SK-N-SH (cell line): Measurements from ENCODE around the gene FBXO17. TPM values are rescaled to one million over a fixed set of nuclear protein-coding genes. Genes with fewer than 3 reads are reported as not detected.

Experiments used
- CTCF ChIA-PET: fragments of 300-600, 350-600 bp; formaldehyde crosslinking; extraction: SDS; loops from one replicate; lab custom pipeline; 2021; lab: Yijun Ruan, JAX
- POLR2A ChIA-PET: fragments of 350-600 bp; sonication (Branson Sonifier 250); formaldehyde crosslinking; extraction: SDS; loops from one replicate; lab custom pipeline; 2020; ENCODE audit warnings: antibody characterized with exemption, inconsistent platforms; lab: Yijun Ruan, JAX
- DNase-seq: peaks from one replicate; pipeline ENCODE4 v3.0.0; 2012
- H2AFZ ChIP-seq: fragments of 200-600 bp; sonication (generic); 2 replicates; pipeline ENCODE4 v1.8.1; 2016; ENCODE audit warnings: antibody characterized with exemption, mild to moderate bottlenecking, low read depth
- H3F3A ChIP-seq: fragments of 200-600 bp; sonication (generic); replicated peaks from 2 replicates; pipeline ENCODE3; 2016; ENCODE audit warnings: antibody characterized with exemption, mild to moderate bottlenecking; ENCODE audit not compliant: insufficient read depth
- H3K27ac ChIP-seq, 2 experiments: fragments of 200-500 bp in 1 of 2; fragments of 200-600 bp in 1 of 2; sonication (Bioruptor generic) in 1 of 2; sonication (generic), shearing (Covaris generic) in 1 of 2; 2 replicates each; pipeline versions ENCODE4 v1.5.1 to v1.6.1; 2014 to 2016; ENCODE audit warnings: low read depth in 2 of 2, inconsistent platforms in 1 of 2, low read length in 1 of 2, mild to moderate bottlenecking in 1 of 2, mixed read lengths in 1 of 2
- H3K27me3 ChIP-seq: fragments of 200-600 bp; sonication (generic), shearing (Covaris generic); 2 replicates; pipeline ENCODE4 v1.6.1; 2016; ENCODE audit warnings: mixed run types; ENCODE audit not compliant: insufficient read depth
- H3K36me3 ChIP-seq, 2 experiments: fragments of 200-500 bp in 1 of 2; fragments of 200-600 bp in 1 of 2; sonication (Bioruptor generic) in 1 of 2; sonication (generic) in 1 of 2; replicated peaks in 1 of 2; 2 replicates each; pipeline versions ENCODE3 to v1.5.1; 2014 to 2016; ENCODE audit warnings: low read length in 1 of 2, mild to moderate bottlenecking in 1 of 2; ENCODE audit not compliant: insufficient read depth in 2 of 2, control insufficient read depth in 1 of 2
- H3K4me1 ChIP-seq, 2 experiments: fragments of 200-500 bp in 1 of 2; fragments of 200-600 bp in 1 of 2; sonication (Bioruptor generic) in 1 of 2; sonication (generic), shearing (Covaris generic) in 1 of 2; 2 replicates each; pipeline versions ENCODE4 v1.5.1 to v1.6.1; 2014 to 2016; ENCODE audit warnings: low read depth in 1 of 2, low read length in 1 of 2, mixed run types in 1 of 2; ENCODE audit not compliant: insufficient read depth in 2 of 2, control insufficient read depth in 1 of 2
- H3K4me2 ChIP-seq: fragments of 200-600 bp; sonication (generic), shearing (Covaris generic); 2 replicates; pipeline ENCODE4 v1.6.1; 2017; ENCODE audit warnings: mixed run types
- H3K4me3 ChIP-seq, 2 experiments: fragments of 200-500 bp in 1 of 2; fragments of 200-600 bp in 1 of 2; sonication (Bioruptor generic) in 1 of 2; sonication (generic), shearing (Covaris generic) in 1 of 2; 2 replicates each; pipeline versions ENCODE4 v1.5.1 to v1.8.1; 2014 to 2016; ENCODE audit warnings: low read depth in 2 of 2, inconsistent platforms in 1 of 2, low read length in 1 of 2, mild to moderate bottlenecking in 1 of 2, mixed read lengths in 1 of 2, moderate library complexity in 1 of 2
- H3K79me2 ChIP-seq: fragments of 200-600 bp; sonication (generic); 2 replicates; pipeline ENCODE4 v1.8.1; 2017; ENCODE audit warnings: mild to moderate bottlenecking; ENCODE audit not compliant: insufficient read depth
- H3K9ac ChIP-seq: fragments of 200-600 bp; sonication (generic); 2 replicates; pipeline ENCODE4 v1.6.1; 2017; ENCODE audit warnings: mixed run types
- H3K9me2 ChIP-seq: fragments of 200-600 bp; sonication (generic); 2 replicates; pipeline ENCODE4 v1.6.1; 2017; ENCODE audit warnings: mixed run types
- H3K9me3 ChIP-seq: fragments of 200-600 bp; sonication (generic); 2 replicates; pipeline ENCODE4 v1.6.1; 2017; ENCODE audit warnings: mixed run types, mild to moderate bottlenecking, moderate library complexity
- H4K20me1 ChIP-seq: fragments of 200-600 bp; sonication (generic); 2 replicates; pipeline ENCODE4 v1.6.1; 2017; ENCODE audit warnings: mild to moderate bottlenecking, mixed run types; ENCODE audit not compliant: insufficient read depth
- ELF1 ChIP-seq: IDR thresholded peaks from 2 replicates; pipeline ENCODE4 v1.4.0; 2012
- EP300 ChIP-seq, 2 experiments: IDR thresholded peaks; 2 replicates each; pipeline versions ENCODE4 v1.4.0 to v1.6.1; 2012; ENCODE audit warnings: borderline replicate concordance in 1 of 2, low read depth in 1 of 2, low read length in 1 of 2
- EZH2phosphoT487 ChIP-seq: fragments of 200-600 bp; sonication (generic); IDR thresholded peaks from 2 replicates; pipeline ENCODE4 v1.6.1; 2017; ENCODE audit warnings: low read depth, mixed run types, mild to moderate bottlenecking, antibody characterized with exemption, moderate library complexity, borderline replicate concordance
- FOSL2 ChIP-seq: IDR thresholded peaks from 2 replicates; pipeline ENCODE4 v1.4.0; 2012; ENCODE audit warnings: low read depth, mild to moderate bottlenecking, moderate library complexity, borderline replicate concordance
- FOXJ3 ChIP-seq: sonication (generic); formaldehyde crosslinking; IDR thresholded peaks from 2 replicates; pipeline ENCODE4 v1.5.1; 2020; ENCODE audit warnings: mild to moderate bottlenecking, missing genetic modification reagents
- FOXM1 ChIP-seq: IDR thresholded peaks from 2 replicates; pipeline ENCODE4 v1.4.0; 2012; ENCODE audit warnings: low read depth, mild to moderate bottlenecking
- GABPA ChIP-seq: IDR thresholded peaks from 2 replicates; pipeline ENCODE4 v1.4.0; 2012; ENCODE audit warnings: low read depth, mild to moderate bottlenecking
- GATA2 ChIP-seq: sonication (generic); formaldehyde crosslinking; IDR thresholded peaks from 2 replicates; pipeline ENCODE4 v1.5.0; 2020; ENCODE audit warnings: mild to moderate bottlenecking, missing genetic modification reagents
- JUND ChIP-seq: IDR thresholded peaks from 2 replicates; pipeline ENCODE4 v1.4.0; 2012
- MEF2A ChIP-seq: IDR thresholded peaks from 2 replicates; pipeline ENCODE4 v1.4.0; 2012; ENCODE audit warnings: low read depth, borderline replicate concordance
- MXI1 ChIP-seq: IDR thresholded peaks from 2 replicates; pipeline ENCODE4 v1.6.1; 2012; ENCODE audit warnings: mild to moderate bottlenecking, low read depth, low read length, improper control_type of control experiment
- NFIC ChIP-seq: IDR thresholded peaks from 2 replicates; pipeline ENCODE4 v1.4.0; 2012; ENCODE audit warnings: borderline replicate concordance
- NRF1 ChIP-seq: IDR thresholded peaks from 2 replicates; pipeline ENCODE4 v1.6.1; 2012; ENCODE audit warnings: low read depth, mild to moderate bottlenecking, low read length
- RCOR1 ChIP-seq: fragments of 150-350 bp; IDR thresholded peaks from 2 replicates; pipeline ENCODE4 v1.6.1; 2017; ENCODE audit warnings: antibody characterized with exemption, low read length
- RFX5 ChIP-seq: IDR thresholded peaks from 2 replicates; pipeline ENCODE4 v1.6.1; 2012; ENCODE audit warnings: mild to moderate bottlenecking, improper control_type of control experiment, low read length
- RXRA ChIP-seq: IDR thresholded peaks from 2 replicates; pipeline ENCODE4 v1.4.0; 2012; ENCODE audit warnings: low read depth, mild to moderate bottlenecking, borderline replicate concordance
- TAF1 ChIP-seq: IDR thresholded peaks from 2 replicates; pipeline ENCODE4 v1.6.1; 2012; ENCODE audit warnings: low read depth, mild to moderate bottlenecking, low read length, moderate library complexity, borderline replicate concordance
- TCF12 ChIP-seq: IDR thresholded peaks from 2 replicates; pipeline ENCODE4 v1.4.0; 2012
- YY1 ChIP-seq: IDR thresholded peaks from 2 replicates; pipeline ENCODE4 v1.4.0; 2012; ENCODE audit warnings: low read depth, mild to moderate bottlenecking
- WGBS: methylation state at CpG from one replicate; pipeline ENCODE4 v1.1.6; 2017; ENCODE audit warnings: low lambda C conversion rate; 5-methylcytosine and 5-hydroxymethylcytosine counted together
- polyA plus RNA-seq, 3 experiments: library from polyadenylated mRNA; depleted of rRNA; stranded (reverse); fragments of >200 nt; gene quantifications; 2 replicates each; pipeline ENCODE4 v1.2.3, GENCODE V29; 2012
- TF ChIP-seq, protein P1 (sequence below): fragments of 200-600 bp; sonication (generic); IDR thresholded peaks from 2 replicates; pipeline ENCODE4 v1.6.1; 2017; ENCODE audit warnings: antibody characterized with exemption, mild to moderate bottlenecking, moderate library complexity
- TF ChIP-seq, protein P2 (sequence below): IDR thresholded peaks from 2 replicates; pipeline ENCODE4 v1.4.0; 2012; ENCODE audit warnings: low read depth, borderline replicate concordance
- TF ChIP-seq, protein P3 (sequence below): IDR thresholded peaks from 2 replicates; pipeline ENCODE4 v1.6.1; 2012; ENCODE audit warnings: mild to moderate bottlenecking, low read depth, low read length, moderate library complexity
- TF ChIP-seq, protein P4 (sequence below): fragments of 150-350 bp; IDR thresholded peaks from 2 replicates; pipeline ENCODE4 v1.6.1; 2016; ENCODE audit warnings: mild to moderate bottlenecking, low read depth, low read length
- TF ChIP-seq, protein P5 (sequence below): IDR thresholded peaks from 2 replicates; pipeline ENCODE4; 2012
- TF ChIP-seq, protein P6 (sequence below): IDR thresholded peaks from 2 replicates; pipeline ENCODE4 v1.4.0; 2012; ENCODE audit warnings: low read depth

Gene FBXO17
- polyA plus RNA-seq, 1 of the 3 experiments (the other 2 are of a cell fraction) = 40.7 TPM

DNA sequence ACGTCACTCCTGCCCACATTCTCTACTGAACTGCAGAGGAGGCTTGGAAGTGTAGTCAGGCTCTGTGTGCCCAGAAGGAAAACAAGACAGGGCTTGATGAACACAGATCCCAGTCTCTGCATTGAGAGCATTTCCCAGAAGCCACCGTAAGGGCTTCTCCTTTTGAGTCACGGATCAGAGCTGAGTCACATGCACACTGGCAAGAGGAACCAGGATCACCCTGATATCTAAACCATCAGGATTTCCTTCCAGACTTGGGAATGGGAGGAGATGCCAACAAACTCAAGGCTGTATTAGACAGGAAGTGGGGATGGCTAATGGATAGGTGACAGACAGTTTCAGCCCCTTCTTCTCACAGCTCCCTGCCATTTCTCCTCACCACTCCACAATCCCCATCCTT is 17.7 kb upstream of the FBXO17 start:
- no peak overlapping the region for H3K4me3 ChIP-seq
- H3K36me3 ChIP-seq = no peaks in the 10 kb centered on the region
- H3K9ac ChIP-seq = no peak overlapping the region
- H3F3A ChIP-seq = peaks cover 17% of the 10 kb centered on the region
- H3K27ac ChIP-seq = peak overlapping the region in 1 of 2 experiments; percentile 68; a peak in 2 of 4 replicates
- peak overlapping the region; percentile 80 for H2AFZ ChIP-seq
- POLR2A ChIA-PET = no interaction called here
- no peaks in the 10 kb centered on the region for H3K27me3 ChIP-seq
- H3K4me2 ChIP-seq = 0 out of 2 replicates have a peak overlapping the region, but pooled peaks have one; percentile 37
- no peaks in the 10 kb centered on the region for H3K79me2 ChIP-seq
- peaks cover 4 to 16% of the 10 kb centered on the region in 2 experiments; a peak in 2 of 4 replicates for H3K4me1 ChIP-seq
- WGBS = 37% methylated on average over 3 of the region's 3 CpGs
- no peaks in the 10 kb centered on the region for H4K20me1 ChIP-seq
- H3K9me2 ChIP-seq = no peaks in the 10 kb centered on the region
- H3K9me3 ChIP-seq = no peaks in the 10 kb centered on the region
- DNase-seq = no peak
- CTCF ChIA-PET = interaction anchor here (0.8 to 1.7 kb wide), 3 partner anchors 17 to 117 kb away, joined by 3 to 5 read pairs (median 3); partner anchors contain the start of gene FBXO17
- TF ChIP-seq NFIC (peak; percentile 64; the same call in 1 of the 2 replicates), EP300 (IDR thresholded peaks at IDR 0.05; ENCODE audit: borderline replicate concordance in 1 of 2, low read depth in 1 of 2, low read length in 1 of 2) (peak in 1 of 2 experiments; percentile 22; a peak in 1 of 4 replicates), FOXJ3 (CRISPR knock-in tag) (no peak), RCOR1 (no peak), GABPA (no peak), TAF1 (no peak), MXI1 (no peak), RFX5 (no peak), JUND (peak; percentile 66), FOXM1 (no peak), NRF1 (no peak), RXRA (0 out of 2 replicates have a peak, but pooled peaks have one; percentile 24), ELF1 (no peak), EZH2phosphoT487 (no peak), TCF12 (peak; percentile 48; the same call in 1 of the 2 replicates), GATA2 (CRISPR knock-in tag) (no peak), MEF2A (no peak), YY1 (no peak), FOSL2 (peak; percentile 76; the same call in 1 of the 2 replicates)
- TF ChIP-seq, protein P1, sequence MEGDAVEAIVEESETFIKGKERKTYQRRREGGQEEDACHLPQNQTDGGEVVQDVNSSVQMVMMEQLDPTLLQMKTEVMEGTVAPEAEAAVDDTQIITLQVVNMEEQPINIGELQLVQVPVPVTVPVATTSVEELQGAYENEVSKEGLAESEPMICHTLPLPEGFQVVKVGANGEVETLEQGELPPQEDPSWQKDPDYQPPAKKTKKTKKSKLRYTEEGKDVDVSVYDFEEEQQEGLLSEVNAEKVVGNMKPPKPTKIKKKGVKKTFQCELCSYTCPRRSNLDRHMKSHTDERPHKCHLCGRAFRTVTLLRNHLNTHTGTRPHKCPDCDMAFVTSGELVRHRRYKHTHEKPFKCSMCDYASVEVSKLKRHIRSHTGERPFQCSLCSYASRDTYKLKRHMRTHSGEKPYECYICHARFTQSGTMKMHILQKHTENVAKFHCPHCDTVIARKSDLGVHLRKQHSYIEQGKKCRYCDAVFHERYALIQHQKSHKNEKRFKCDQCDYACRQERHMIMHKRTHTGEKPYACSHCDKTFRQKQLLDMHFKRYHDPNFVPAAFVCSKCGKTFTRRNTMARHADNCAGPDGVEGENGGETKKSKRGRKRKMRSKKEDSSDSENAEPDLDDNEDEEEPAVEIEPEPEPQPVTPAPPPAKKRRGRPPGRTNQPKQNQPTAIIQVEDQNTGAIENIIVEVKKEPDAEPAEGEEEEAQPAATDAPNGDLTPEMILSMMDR = no peak
- TF ChIP-seq, protein P2, sequence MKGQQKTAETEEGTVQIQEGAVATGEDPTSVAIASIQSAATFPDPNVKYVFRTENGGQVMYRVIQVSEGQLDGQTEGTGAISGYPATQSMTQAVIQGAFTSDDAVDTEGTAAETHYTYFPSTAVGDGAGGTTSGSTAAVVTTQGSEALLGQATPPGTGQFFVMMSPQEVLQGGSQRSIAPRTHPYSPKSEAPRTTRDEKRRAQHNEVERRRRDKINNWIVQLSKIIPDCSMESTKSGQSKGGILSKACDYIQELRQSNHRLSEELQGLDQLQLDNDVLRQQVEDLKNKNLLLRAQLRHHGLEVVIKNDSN = no peak; the same call in 1 of the 2 replicates
- TF ChIP-seq, protein P3, sequence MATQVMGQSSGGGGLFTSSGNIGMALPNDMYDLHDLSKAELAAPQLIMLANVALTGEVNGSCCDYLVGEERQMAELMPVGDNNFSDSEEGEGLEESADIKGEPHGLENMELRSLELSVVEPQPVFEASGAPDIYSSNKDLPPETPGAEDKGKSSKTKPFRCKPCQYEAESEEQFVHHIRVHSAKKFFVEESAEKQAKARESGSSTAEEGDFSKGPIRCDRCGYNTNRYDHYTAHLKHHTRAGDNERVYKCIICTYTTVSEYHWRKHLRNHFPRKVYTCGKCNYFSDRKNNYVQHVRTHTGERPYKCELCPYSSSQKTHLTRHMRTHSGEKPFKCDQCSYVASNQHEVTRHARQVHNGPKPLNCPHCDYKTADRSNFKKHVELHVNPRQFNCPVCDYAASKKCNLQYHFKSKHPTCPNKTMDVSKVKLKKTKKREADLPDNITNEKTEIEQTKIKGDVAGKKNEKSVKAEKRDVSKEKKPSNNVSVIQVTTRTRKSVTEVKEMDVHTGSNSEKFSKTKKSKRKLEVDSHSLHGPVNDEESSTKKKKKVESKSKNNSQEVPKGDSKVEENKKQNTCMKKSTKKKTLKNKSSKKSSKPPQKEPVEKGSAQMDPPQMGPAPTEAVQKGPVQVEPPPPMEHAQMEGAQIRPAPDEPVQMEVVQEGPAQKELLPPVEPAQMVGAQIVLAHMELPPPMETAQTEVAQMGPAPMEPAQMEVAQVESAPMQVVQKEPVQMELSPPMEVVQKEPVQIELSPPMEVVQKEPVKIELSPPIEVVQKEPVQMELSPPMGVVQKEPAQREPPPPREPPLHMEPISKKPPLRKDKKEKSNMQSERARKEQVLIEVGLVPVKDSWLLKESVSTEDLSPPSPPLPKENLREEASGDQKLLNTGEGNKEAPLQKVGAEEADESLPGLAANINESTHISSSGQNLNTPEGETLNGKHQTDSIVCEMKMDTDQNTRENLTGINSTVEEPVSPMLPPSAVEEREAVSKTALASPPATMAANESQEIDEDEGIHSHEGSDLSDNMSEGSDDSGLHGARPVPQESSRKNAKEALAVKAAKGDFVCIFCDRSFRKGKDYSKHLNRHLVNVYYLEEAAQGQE = no peak
- TF ChIP-seq, protein P4, sequence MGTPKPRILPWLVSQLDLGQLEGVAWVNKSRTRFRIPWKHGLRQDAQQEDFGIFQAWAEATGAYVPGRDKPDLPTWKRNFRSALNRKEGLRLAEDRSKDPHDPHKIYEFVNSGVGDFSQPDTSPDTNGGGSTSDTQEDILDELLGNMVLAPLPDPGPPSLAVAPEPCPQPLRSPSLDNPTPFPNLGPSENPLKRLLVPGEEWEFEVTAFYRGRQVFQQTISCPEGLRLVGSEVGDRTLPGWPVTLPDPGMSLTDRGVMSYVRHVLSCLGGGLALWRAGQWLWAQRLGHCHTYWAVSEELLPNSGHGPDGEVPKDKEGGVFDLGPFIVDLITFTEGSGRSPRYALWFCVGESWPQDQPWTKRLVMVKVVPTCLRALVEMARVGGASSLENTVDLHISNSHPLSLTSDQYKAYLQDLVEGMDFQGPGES = no peak
- TF ChIP-seq, protein P5, sequence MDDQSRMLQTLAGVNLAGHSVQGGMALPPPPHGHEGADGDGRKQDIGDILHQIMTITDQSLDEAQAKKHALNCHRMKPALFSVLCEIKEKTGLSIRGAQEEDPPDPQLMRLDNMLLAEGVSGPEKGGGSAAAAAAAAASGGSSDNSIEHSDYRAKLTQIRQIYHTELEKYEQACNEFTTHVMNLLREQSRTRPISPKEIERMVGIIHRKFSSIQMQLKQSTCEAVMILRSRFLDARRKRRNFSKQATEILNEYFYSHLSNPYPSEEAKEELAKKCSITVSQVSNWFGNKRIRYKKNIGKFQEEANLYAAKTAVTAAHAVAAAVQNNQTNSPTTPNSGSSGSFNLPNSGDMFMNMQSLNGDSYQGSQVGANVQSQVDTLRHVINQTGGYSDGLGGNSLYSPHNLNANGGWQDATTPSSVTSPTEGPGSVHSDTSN = no peak
- TF ChIP-seq, protein P6, sequence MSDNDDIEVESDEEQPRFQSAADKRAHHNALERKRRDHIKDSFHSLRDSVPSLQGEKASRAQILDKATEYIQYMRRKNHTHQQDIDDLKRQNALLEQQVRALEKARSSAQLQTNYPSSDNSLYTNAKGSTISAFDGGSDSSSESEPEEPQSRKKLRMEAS = peak; percentile 52; the same call in 1 of the 2 replicates
